H9 (cell line): ENCODE results near the gene CD248. TPM values are rescaled to one million over a fixed set of nuclear protein-coding genes. Genes with fewer than 3 reads are reported as not detected.

ENCODE experiments used
- DNase-seq: peaks from one replicate; pipeline ENCODE4 v3.0.0-alpha.2; 2017
- H2AFZ ChIP-seq: one replicate; pipeline ENCODE4 v1.6.1; 2013; ENCODE audit warnings: mild to moderate bottlenecking, low read length, control low read depth, moderate library complexity
- H2AK5ac ChIP-seq: 2 replicates; pipeline ENCODE4 v1.6.1; 2013; ENCODE audit warnings: low read length, control low read depth, mixed read lengths; ENCODE audit not compliant: insufficient read length
- H2BK120ac ChIP-seq: one replicate; pipeline ENCODE4 v1.6.1; 2013; ENCODE audit warnings: low read depth, mild to moderate bottlenecking, low read length, control low read depth, inconsistent platforms; ENCODE audit not compliant: poor library complexity, severe bottlenecking
- H2BK12ac ChIP-seq: 2 replicates; pipeline ENCODE4 v1.6.1; 2013; ENCODE audit warnings: low read length, control low read depth, mixed read lengths, low read depth; ENCODE audit not compliant: insufficient read length
- H2BK15ac ChIP-seq: 2 replicates; pipeline ENCODE4 v1.6.1; 2013; ENCODE audit warnings: low read depth, low read length, control low read depth
- H2BK20ac ChIP-seq: one replicate; pipeline ENCODE4 v1.6.1; 2013; ENCODE audit warnings: low read depth, mild to moderate bottlenecking, low read length, control low read depth, inconsistent platforms; ENCODE audit not compliant: poor library complexity, severe bottlenecking
- H2BK5ac ChIP-seq: 2 replicates; pipeline ENCODE4 v1.6.1; 2013; ENCODE audit warnings: low read length, control low read depth, mixed read lengths; ENCODE audit not compliant: insufficient read length
- H3K14ac ChIP-seq: 2 replicates; pipeline ENCODE4 v1.6.1; 2013; ENCODE audit warnings: low read length, control low read depth; ENCODE audit not compliant: insufficient read depth
- H3K18ac ChIP-seq: 2 replicates; pipeline ENCODE4 v1.6.1; 2013; ENCODE audit warnings: low read depth, mild to moderate bottlenecking, mixed read lengths, low read length, control low read depth; ENCODE audit not compliant: insufficient read length
- H3K23ac ChIP-seq: 2 replicates; pipeline ENCODE4 v1.6.1; 2013; ENCODE audit warnings: low read length, control low read depth, mixed read lengths, low read depth; ENCODE audit not compliant: insufficient read length
- H3K23me2 ChIP-seq: 2 replicates; pipeline ENCODE4 v1.6.1; 2013; ENCODE audit warnings: low read depth, mild to moderate bottlenecking, mixed read lengths, low read length, control low read depth; ENCODE audit not compliant: insufficient read length, poor library complexity, severe bottlenecking
- H3K27ac ChIP-seq: 2 replicates; pipeline ENCODE4 v1.5.1; 2013; ENCODE audit warnings: low read length, control low read depth, mixed read lengths, low read depth; ENCODE audit not compliant: insufficient read length
- H3K27me3 ChIP-seq: 2 replicates; pipeline ENCODE4 v1.6.1; 2013; ENCODE audit warnings: low read length, control low read depth, inconsistent platforms; ENCODE audit not compliant: insufficient read depth
- H3K4ac ChIP-seq: 2 replicates; pipeline ENCODE4 v1.6.1; 2013; ENCODE audit warnings: low read depth, mild to moderate bottlenecking, control low read depth, inconsistent platforms, low read length, moderate library complexity
- H3K4me1 ChIP-seq: 2 replicates; pipeline ENCODE4 v1.6.1; 2013; ENCODE audit warnings: low read length, control low read depth, inconsistent platforms; ENCODE audit not compliant: insufficient read depth
- H3K4me2 ChIP-seq: 2 replicates; pipeline ENCODE4 v1.6.1; 2013; ENCODE audit warnings: low read length, control low read depth, mixed read lengths; ENCODE audit not compliant: insufficient read length, insufficient read depth
- H3K56ac ChIP-seq: 2 replicates; pipeline ENCODE4 v1.6.1; 2013; ENCODE audit warnings: low read depth, mild to moderate bottlenecking, mixed read lengths, low read length, control low read depth; ENCODE audit not compliant: insufficient read length
- H3K79me1 ChIP-seq: 2 replicates; pipeline ENCODE4 v1.6.1; 2013; ENCODE audit warnings: low read depth, mild to moderate bottlenecking, moderate library complexity, low read length, control low read depth, inconsistent platforms; ENCODE audit not compliant: insufficient read depth, poor library complexity, severe bottlenecking
- H3K79me2 ChIP-seq: 2 replicates; pipeline ENCODE4 v1.6.1; 2013; ENCODE audit warnings: low read length, control low read depth, inconsistent platforms; ENCODE audit not compliant: insufficient read depth
- H3K9ac ChIP-seq: 2 replicates; pipeline ENCODE4 v1.6.1; 2013; ENCODE audit warnings: low read length, control low read depth, mixed read lengths; ENCODE audit not compliant: insufficient read length; ENCODE audit errors: extremely low read depth
- H3K9me3 ChIP-seq: one replicate; pipeline ENCODE4 v1.6.1; 2013; ENCODE audit warnings: low read depth, low read length, inconsistent platforms; ENCODE audit not compliant: control insufficient read depth
- H3T11ph ChIP-seq: one replicate; pipeline ENCODE4 v1.6.1; 2013; ENCODE audit warnings: mild to moderate bottlenecking, low read length, control low read depth, inconsistent platforms
- H4K20me1 ChIP-seq: one replicate; pipeline ENCODE4 v1.6.1; 2013; ENCODE audit not compliant: control insufficient read depth, insufficient read length, insufficient read depth
- H4K5ac ChIP-seq: 2 replicates; pipeline ENCODE4 v1.6.1; 2013; ENCODE audit warnings: low read depth, mild to moderate bottlenecking, mixed read lengths, low read length, control low read depth; ENCODE audit not compliant: insufficient read length
- H4K8ac ChIP-seq: replicated peaks from 2 replicates; pipeline ENCODE4 v1.6.1; 2013; ENCODE audit warnings: low read length, control low read depth, mixed read lengths, low read depth; ENCODE audit not compliant: insufficient read length
- H4K91ac ChIP-seq: 2 replicates; pipeline ENCODE4 v1.6.1; 2013; ENCODE audit warnings: low read depth, mild to moderate bottlenecking, moderate library complexity, mixed read lengths, low read length, control low read depth; ENCODE audit not compliant: insufficient read length
- H3K27ac Mint-ChIP-seq, 3 experiments: 2 replicates in 2 of 3; 3 replicates in 1 of 3; pipeline ENCODE4 v1.8.0; 2020 to 2021; ENCODE audit warnings: mixed read lengths in 3 of 3, mild to moderate bottlenecking in 1 of 3, moderate library complexity in 1 of 3
- H3K27me3 Mint-ChIP-seq: 2 replicates; pipeline ENCODE4 v1.8.0; 2021; ENCODE audit warnings: low read depth, mild to moderate bottlenecking, moderate library complexity, mixed read lengths
- H3K36me3 Mint-ChIP-seq, 3 experiments: 2 replicates in 2 of 3; 3 replicates in 1 of 3; pipeline ENCODE4 v1.8.0; 2020 to 2021; ENCODE audit warnings: low read depth in 3 of 3, mixed read lengths in 3 of 3; ENCODE audit not compliant: insufficient read depth in 1 of 3
- H3K4me1 Mint-ChIP-seq, 2 experiments: 2 replicates each; pipeline ENCODE4 v1.8.0; 2020; ENCODE audit warnings: mixed read lengths in 2 of 2
- H3K4me3 Mint-ChIP-seq, 2 experiments: 2 replicates in 1 of 2; 3 replicates in 1 of 2; pipeline ENCODE4 v1.8.0; 2020 to 2021; ENCODE audit warnings: mild to moderate bottlenecking in 2 of 2, mixed read lengths in 2 of 2, moderate library complexity in 1 of 2
- H3K9me3 Mint-ChIP-seq, 2 experiments: 2 replicates in 1 of 2; 3 replicates in 1 of 2; pipeline ENCODE4 v1.8.0; 2020; ENCODE audit warnings: mild to moderate bottlenecking in 2 of 2, mixed read lengths in 2 of 2, moderate library complexity in 1 of 2
- WGBS: extraction: QIAGEN DNeasy Blood & Tissue Kit; methylation state at CpG from one replicate; pipeline ENCODE4 v1.1.7; 2013; ENCODE audit warnings: missing lambda C conversion rate, low lambda C conversion rate, mixed read lengths; ENCODE audit not compliant: insufficient read length; ENCODE audit errors: extremely low coverage; 5-methylcytosine and 5-hydroxymethylcytosine counted together
- total RNA-seq: library from RNA; stranded (reverse); gene quantifications from 2 replicates; pipeline ENCODE4 v1.2.1, GENCODE V29; 2021
- TF ChIP-seq, protein P1 (sequence below): fragments of 200-600 bp; sonication (generic); conservative IDR thresholded peaks from 3 replicates; pipeline ENCODE4 v1.8.0; 2021; ENCODE audit warnings: antibody characterized with exemption, mild to moderate bottlenecking

CD248 gene
- total RNA-seq, 1 experiment from 2014 or later = 1.5 TPM

- TF ChIP-seq, protein P1, sequence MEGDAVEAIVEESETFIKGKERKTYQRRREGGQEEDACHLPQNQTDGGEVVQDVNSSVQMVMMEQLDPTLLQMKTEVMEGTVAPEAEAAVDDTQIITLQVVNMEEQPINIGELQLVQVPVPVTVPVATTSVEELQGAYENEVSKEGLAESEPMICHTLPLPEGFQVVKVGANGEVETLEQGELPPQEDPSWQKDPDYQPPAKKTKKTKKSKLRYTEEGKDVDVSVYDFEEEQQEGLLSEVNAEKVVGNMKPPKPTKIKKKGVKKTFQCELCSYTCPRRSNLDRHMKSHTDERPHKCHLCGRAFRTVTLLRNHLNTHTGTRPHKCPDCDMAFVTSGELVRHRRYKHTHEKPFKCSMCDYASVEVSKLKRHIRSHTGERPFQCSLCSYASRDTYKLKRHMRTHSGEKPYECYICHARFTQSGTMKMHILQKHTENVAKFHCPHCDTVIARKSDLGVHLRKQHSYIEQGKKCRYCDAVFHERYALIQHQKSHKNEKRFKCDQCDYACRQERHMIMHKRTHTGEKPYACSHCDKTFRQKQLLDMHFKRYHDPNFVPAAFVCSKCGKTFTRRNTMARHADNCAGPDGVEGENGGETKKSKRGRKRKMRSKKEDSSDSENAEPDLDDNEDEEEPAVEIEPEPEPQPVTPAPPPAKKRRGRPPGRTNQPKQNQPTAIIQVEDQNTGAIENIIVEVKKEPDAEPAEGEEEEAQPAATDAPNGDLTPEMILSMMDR = no peak
- no peak overlapping the region for H3K14ac ChIP-seq
- H3K23ac ChIP-seq = no peak overlapping the region
- H3K18ac ChIP-seq = no peak overlapping the region
- no peaks in the 10 kb centered on the region for H4K20me1 ChIP-seq
- no peak overlapping the region for H2BK15ac ChIP-seq
- H2BK120ac ChIP-seq = no peak overlapping the region
- H3K27me3 ChIP-seq = no peaks in the 10 kb centered on the region; the same call in 1 of the 2 replicates
- Mint-ChIP-seq H3K4me3 (no peak overlapping the region), H3K36me3 (peaks cover 0 to 5% (median 0%) of the 10 kb centered on the region in 3 experiments; a peak in 3 of 7 replicates), H3K4me1 (peaks cover 9 to 19% of the 10 kb centered on the region in 2 experiments), H3K27ac (no peak overlapping the region), H3K27me3 (peaks cover 14% of the 10 kb centered on the region), H3K9me3 (no peaks in the 10 kb centered on the region)
- H2AFZ ChIP-seq = no peak overlapping the region
- no peaks in the 10 kb centered on the region for H3K79me1 ChIP-seq
- H3K4me2 ChIP-seq = no peak overlapping the region
- 0 out of 2 replicates have a peak, but pooled peaks cover 3% of the 10 kb centered on the region for H3K4me1 ChIP-seq
- no peak overlapping the region for H3K56ac ChIP-seq
- H4K5ac ChIP-seq = no peak overlapping the region
- H2BK5ac ChIP-seq = no peak overlapping the region
- no peak overlapping the region for H3T11ph ChIP-seq
- H3K4ac ChIP-seq = no peak overlapping the region
- no peak overlapping the region for H4K8ac ChIP-seq
- H4K91ac ChIP-seq = no peak overlapping the region
- no peak overlapping the region for H3K9ac ChIP-seq
- no peaks in the 10 kb centered on the region for H3K23me2 ChIP-seq
- DNase-seq = no peak
- no peak overlapping the region for H2BK12ac ChIP-seq
- no peaks in the 10 kb centered on the region for H3K79me2 ChIP-seq
- no CpG with 5 or more reads among the region's 10 CpGs for WGBS
- no peak overlapping the region for H3K27ac ChIP-seq
- H2AK5ac ChIP-seq = no peak overlapping the region
- no peak overlapping the region for H2BK20ac ChIP-seq
- no peaks in the 10 kb centered on the region for H3K9me3 ChIP-seq
Observed at GRCh38 chr11:66330931-66331330, 14.1 kb upstream of the CD248 start.
